Right lung (tissue), 5 donors: ENCODE data around the gene BDKRB1. TPM values are rescaled to one million over a fixed set of nuclear protein-coding genes. Genes with fewer than 3 reads are reported as not detected.

Experiments used
- DNase-seq, 2 donors: peaks; one replicate each; pipeline ENCODE4 v3.0.0-alpha.2; 2013
- polyA plus RNA-seq, 5 donors: library from polyadenylated mRNA; unstranded; fragments of 120-200 nt; gene quantifications; one replicate each; pipeline versions ENCODE4 v1.2.1 to v1.2.3, GENCODE V29; 2013; ENCODE audit warnings: inconsistent platforms in 1 of 5, low replicate concordance in 1 of 5; ENCODE audit not compliant: insufficient read length in 5 of 5, insufficient read depth in 1 of 5

BDKRB1 gene
- polyA plus RNA-seq, 5 donors = 0.13 to 0.42 (median 0.24) TPM

DNA sequence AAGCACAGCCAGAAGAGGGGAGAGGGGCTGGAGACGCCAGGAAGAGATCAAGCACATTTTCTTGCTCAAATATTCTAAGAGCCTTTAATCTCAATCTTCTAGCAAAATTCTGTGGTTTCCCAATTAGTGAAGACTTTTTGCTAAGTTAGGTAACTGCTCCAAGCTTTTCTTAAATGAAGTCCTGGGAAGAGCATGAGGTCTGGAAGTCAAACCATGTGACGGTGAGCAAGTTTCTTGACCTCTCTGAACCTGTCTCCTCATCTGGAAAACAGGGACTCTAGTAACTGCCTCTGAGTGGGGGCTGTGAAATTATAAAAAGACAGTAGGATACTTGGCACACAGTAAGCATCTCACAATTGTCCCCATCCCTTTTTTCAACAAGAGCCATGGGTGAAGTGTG lies 24.1 kb downstream of the BDKRB1 start:
- DNase-seq = no peak

DNA sequence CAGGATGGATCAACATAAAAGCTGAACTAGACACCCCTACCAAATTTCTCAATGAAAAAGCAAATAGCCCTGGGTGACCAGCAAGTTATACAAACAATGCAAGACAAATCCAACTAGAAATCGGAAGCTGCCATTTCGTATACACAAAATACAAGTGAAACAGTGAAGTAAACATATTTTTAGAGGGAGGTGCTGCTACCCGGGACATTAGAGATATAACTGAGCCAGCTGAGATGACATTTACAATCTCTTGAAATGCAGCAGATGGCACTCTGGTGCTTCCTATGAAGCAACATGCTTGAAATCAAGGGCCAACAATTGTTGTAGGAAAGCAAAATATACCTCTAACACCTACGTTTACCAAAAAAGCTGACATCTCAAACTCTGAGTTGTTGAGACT lies 25.5 kb downstream of the BDKRB1 start:
- DNase-seq = no peak

DNA sequence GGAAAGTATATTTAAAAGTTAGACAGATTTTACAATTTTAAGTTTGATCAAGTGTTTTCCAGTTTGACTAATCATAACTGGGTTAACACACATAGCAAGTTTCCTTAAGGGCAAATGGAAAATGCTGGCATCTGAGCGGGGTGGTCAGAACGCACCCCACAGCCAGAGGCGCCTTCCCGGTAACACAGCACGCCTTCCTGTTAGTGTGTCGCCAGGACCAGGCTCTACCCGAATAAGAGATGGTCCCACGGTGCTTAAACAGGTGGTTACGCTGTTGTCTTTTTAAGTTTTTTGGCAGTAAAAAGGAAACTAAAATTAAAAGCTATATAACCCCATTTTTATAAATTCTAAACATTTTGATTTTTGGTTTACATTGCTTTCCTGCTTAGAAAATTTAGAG lies 28.0 kb downstream of the BDKRB1 start:
- DNase-seq = no peak

DNA sequence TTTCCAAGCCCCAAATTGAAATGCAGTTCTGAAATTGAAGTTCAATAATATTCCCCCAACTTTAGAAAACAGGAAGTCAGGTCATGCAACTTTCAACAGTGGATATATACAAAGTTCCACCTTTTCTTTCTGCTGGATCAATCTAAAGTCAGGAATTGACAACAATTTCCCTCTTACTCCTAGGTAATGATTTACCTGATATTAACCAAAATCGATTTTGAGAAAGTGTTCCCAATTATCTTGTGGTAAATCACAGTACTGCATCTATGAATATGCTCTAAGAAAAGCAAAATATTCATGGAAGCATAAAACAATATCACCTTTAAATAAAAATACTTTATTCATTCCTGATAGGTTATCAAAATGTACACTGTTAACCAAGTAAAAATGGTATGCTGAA lies 28.4 kb downstream of the BDKRB1 start:
- no peak for DNase-seq

DNA sequence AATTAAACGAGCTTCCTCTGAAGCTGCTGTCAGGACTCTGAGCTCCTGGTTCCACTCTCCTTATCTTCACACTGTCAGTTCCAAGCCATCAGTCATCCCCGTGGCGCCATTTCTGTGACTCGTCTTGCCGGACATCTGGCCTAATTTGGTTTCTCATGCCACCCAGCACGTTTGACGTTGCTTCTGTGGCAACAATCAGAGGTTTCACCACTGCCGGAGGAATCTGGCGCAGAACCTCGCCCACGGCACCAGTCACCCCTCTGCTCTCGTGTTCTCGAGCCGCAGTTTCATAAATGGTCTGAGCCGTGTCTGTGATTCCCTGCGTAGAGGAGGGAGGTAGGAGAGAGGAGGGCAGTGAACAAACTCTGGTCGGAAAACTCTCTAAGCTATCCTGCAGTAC lies 29.7 kb downstream of the BDKRB1 start:
- DNase-seq = no peak

DNA sequence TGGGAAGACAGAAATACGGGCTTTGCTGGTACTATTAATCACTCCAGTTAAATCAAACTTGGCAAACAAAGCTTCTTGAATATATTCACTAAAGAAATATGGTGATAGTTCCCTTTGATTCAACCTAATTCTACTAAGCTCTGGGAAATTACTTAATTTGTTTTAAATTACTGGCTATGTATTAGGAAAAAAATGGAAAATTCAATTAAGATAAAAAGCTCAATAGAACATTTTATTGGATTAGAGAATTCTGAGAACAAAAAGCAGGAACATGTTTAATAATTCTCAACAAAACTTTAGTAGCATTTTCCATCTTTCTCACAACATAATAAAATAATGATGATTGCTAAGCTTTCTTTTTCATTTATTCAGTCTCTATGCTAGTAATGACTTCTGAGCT lies 30.2 kb downstream of the BDKRB1 start:
- DNase-seq = no peak

DNA sequence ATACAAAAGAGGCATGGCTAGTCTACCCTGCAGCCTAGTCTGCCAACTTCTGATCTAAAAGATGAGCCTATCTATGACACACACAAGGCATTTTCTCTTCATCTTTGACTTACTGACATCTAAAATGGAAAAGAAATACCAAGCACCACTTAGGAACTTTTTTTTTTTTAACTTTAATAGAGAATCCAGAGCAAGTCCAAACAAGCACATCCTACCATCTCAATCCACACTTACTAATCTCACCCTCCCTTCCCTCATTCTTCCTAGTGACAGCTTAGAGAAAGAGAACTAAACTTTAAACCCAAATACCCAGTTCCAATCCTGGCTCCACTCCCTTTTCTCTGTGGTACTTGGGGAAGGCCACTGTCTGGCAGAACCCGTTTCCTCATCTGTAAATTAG lies 31.8 kb downstream of the BDKRB1 start:
- DNase-seq = no peak

DNA sequence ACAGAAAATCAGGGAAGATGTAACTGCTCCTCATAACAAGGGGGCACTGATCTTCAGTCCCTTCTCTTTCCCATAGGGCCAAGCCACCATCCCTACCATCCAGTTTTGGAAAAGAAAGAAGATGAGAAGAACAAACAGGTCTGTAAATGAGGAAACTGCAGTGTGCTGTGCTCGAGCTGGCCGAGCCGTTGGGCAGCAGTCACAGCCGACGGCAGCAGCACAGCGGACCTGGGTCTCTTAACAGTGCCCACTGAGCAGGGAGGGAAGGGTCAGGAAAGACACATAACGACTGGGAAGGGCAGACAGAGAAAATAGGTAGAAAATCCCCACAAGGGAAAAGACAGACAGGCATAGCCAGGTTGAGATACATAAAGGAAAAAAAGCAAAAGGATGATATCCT lies 38.2 kb downstream of the BDKRB1 start:
- DNase-seq = no peak

DNA sequence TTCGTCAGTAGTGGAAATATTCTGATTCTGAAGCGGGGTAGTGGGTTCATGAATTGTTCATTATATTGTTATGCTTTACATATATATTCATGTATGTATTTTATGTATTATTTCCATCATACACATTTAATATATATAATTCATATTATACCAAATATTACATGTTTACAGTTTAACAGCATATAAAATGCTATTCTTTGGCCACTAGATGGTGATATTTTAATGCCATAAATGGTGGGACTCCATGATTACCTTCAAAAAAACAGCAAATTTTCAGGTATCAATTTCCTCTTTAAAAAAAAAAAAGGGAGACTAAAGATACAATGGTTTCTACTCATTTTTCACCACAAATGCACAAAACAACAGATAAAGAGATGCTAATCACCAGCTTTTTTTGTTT lies 41.0 kb downstream of the BDKRB1 start:
- DNase-seq = no peak

DNA sequence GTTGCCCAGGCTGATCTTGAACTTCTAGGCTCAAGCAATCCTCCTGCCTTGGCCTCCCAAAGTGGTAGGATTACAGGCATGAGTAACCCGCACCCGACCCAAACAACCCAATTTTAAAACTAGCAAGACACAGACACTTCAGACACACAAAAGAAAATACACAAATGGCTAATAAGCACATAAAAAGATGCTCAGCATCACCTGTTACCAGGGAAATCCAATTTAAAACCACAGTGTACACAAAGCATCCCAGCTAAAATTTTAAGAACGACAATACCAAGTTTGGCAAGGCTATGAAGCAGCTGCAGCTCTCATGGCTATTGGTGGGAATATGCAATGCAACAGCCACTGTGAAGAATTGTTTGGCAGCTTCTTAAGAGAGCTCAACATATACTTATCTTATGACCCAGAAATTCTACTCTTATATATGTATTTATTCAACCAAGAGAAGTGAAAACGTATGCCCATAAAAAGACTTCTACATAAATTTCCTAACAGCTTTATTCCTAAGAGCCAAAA lies 42.0 kb downstream of the BDKRB1 start:
- DNase-seq = no peak

DNA sequence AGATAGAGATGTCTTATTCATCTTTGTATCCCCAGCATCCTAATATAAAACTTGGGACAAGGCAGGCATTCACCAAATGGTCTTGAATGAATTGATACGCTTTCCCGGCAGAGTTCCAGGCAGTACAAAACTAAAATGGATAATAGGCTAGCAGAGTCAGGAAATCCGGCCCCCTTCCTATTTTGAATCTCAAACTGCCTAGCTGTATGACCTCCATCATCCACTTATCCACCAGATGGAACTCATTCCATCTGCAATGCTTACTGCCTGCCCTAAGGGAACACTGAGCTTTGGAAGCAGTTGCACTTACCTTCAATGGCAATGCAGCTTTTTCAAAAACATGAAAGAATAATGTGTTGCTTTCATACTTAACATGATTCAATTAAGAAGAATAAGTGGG lies 43.4 kb downstream of the BDKRB1 start:
- no peak for DNase-seq

DNA sequence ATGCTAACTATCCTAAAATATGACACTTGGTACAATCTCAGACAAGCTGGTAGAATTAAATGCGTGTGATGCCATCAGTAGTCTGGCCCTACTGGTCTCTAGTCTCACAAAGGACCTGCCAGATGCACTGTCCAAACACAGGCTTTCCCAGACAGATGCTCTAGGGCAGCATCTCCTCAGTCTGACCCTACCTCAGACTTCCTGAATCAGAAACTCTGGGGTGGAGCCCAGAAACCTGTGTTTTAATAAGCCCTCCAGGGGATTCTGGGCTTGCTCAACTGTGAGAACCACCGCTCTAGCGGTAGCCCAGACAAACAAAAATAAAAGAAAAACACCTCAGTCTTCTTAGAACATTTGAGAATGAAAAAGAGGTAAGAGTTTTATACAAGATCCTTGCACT lies 48.0 kb downstream of the BDKRB1 start:
- no peak for DNase-seq

DNA sequence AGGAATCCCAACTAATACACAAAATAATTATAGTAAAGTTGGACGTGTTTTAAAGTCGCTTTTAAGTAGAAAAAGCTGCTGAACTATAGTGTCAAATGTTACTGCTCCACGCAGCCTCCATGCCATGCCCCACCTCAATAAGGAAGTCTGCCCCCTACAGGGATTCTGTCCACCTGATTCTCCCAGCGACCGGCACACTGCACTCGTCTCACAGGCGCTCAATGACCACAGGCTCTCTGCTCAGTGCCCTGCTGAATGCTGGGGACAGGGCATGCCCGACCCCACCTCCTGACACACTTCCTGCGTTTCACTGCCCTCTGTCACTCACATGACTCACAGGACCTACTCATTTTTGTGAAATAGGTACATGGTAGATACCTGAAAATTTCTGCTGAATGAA lies 48.9 kb downstream of the BDKRB1 start:
- DNase-seq = no peak

DNA sequence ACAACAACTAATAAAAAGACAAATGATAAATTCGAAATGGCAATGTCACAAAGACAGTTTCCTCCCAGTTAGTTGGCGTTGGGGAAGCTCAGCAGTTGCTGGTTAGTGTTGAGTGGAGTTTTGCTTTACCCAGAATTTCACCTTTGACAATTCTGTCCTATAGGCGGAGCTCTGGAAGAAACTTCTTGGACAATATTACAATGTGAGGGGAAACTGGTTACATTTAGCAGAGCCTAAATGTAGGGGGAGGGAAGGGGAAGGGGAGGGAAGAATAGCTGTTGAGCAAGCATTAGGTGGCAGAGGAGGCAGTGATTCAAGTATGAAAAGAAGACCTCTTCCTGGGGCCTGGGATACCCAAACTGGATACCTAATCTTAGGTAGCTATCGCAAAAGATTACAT lies 51.4 kb downstream of the BDKRB1 start:
- DNase-seq = no peak

DNA sequence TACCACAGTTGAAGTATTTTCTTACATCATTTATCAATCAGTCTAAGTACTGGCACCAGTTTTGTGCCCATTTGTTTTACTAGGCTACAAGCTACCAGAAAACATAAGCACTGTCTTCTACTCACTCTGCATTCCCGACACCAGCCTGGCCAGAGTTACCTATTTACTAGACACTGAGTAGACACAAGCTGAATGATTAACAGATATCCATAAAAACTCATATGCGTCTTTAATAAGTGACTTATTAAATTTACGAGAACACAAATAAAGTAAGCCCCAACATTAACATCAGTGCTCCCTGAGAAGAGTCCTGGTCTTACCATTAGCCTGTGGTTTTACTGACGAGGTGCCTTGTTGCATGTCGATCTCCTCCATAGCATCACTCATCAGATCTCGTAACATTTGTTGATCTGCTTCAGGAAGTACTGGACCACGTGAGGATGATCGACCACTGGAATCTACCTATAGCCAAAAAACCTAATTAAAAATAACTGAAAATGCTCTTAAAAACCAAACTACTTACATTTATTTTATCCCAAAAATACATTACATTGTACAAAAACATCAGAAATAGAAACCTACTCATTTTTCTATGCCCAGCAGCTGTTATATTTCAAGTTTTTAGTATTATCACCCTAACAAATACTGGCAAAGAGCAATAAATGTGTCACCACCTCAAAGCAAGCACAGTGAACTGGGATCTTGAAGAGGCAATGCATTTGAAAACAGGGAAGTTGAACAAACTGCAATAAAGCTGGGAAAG lies 53.3 kb downstream of the BDKRB1 start:
- DNase-seq = no peak

DNA sequence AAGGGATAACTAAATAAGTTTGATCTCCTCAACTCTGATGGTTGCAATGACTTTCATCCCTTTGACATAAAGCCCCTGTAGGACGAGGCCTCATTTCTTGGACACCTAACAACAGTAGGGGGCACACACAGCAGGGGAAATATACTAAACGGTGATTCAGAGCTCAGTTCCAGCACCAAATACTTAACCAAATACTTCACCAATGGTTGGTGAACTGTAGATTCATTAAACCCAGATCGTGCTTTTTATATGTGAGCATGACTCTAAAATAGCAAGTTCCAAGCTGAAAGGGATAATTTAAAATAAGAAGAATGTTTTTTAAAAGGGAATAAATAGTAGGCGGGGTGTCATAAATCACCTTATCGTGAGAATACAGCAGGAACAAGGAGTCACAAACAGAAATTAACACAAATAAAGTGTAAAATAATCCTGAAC lies 53.9 kb downstream of the BDKRB1 start:
- no peak for DNase-seq

DNA sequence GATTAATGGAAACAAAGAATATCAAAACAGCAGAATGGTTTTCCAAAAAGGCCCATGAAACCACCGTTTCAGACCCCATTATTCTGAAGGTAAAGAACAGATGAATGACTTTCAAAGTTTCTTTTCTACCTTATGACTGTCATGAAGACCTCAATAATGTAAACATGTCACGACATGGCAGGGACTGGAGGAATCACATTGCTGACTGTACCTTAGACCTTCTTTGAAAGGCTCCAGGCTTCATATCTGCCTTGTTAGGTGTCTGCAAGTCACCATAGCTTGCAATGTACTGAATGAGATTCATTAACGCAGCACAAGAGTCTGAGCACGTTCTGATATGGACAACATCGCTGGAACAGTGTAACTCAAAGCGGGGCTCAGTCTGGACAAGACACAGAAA lies 54.9 kb downstream of the BDKRB1 start:
- DNase-seq = no peak

Other genes with a start within 250 kb of the BDKRB1 start
- gene C14orf132, start 216.8 kb upstream of the BDKRB1 start, polyA plus RNA-seq = 10 to 100 TPM; 24.8 to 37.8 (median 29.5) TPM
- 1 to 10 TPM in 4 of 5 donors, under 1 TPM in 1; 0.76 to 1.2 (median 1.1) TPM for gene BDKRB2, start 51.4 kb upstream of the BDKRB1 start, polyA plus RNA-seq
- gene ATG2B, start 107.1 kb downstream of the BDKRB1 start, polyA plus RNA-seq = 10 to 100 TPM; 20.0 to 39.3 (median 34.2) TPM
- 10 to 100 TPM; 18.6 to 24.0 (median 21.1) TPM for gene GSKIP, start 107.3 kb downstream of the BDKRB1 start, polyA plus RNA-seq
- 1 to 10 TPM; 1.8 to 5.2 (median 3.4) TPM for gene AK7, start 135.9 kb downstream of the BDKRB1 start, polyA plus RNA-seq
- 100 to 1,000 TPM; 161 to 255 (median 248) TPM for gene PAPOLA, start 246.2 kb downstream of the BDKRB1 start, polyA plus RNA-seq